Measurements from ENCODE around the gene OSMR.

DNA sequence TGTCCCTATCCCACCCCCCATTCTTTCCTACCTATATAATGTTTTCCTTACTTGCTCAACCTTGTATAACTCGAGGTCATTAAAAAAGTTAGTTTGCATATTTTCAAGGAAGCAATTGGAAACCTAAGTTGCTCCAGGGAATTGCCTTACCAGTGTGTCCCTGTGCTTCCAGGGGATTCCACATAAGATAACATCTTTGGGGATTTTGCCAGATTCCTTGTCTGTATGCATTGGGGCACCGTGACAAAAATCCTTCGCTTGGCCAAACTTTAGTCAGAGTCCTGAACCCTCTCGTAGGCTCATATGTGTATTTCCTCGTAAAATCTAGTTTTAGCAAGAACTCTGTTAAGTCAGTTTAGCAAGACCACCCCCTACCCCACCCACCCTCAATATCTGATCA lies 14.7 kb upstream of the OSMR start:
- TF ChIP-seq, protein P1, sequence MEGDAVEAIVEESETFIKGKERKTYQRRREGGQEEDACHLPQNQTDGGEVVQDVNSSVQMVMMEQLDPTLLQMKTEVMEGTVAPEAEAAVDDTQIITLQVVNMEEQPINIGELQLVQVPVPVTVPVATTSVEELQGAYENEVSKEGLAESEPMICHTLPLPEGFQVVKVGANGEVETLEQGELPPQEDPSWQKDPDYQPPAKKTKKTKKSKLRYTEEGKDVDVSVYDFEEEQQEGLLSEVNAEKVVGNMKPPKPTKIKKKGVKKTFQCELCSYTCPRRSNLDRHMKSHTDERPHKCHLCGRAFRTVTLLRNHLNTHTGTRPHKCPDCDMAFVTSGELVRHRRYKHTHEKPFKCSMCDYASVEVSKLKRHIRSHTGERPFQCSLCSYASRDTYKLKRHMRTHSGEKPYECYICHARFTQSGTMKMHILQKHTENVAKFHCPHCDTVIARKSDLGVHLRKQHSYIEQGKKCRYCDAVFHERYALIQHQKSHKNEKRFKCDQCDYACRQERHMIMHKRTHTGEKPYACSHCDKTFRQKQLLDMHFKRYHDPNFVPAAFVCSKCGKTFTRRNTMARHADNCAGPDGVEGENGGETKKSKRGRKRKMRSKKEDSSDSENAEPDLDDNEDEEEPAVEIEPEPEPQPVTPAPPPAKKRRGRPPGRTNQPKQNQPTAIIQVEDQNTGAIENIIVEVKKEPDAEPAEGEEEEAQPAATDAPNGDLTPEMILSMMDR (IDR thresholded peaks at IDR 0.05; ENCODE audit: poor library complexity, severe bottlenecking): no peak
- TF ChIP-seq TAF1 (IDR thresholded peaks at IDR 0.05; ENCODE audit: low read depth): no peak
- no peak for TF ChIP-seq EZH2 (IDR thresholded peaks at IDR 0.05; ENCODE audit: borderline replicate concordance, insufficient read depth, low read length, poor library complexity, severe bottlenecking)
- TF ChIP-seq EP300 (conservative IDR thresholded peaks at IDR 0.05; ENCODE audit: poor library complexity, severe bottlenecking): no peak
- TF ChIP-seq POLR2AphosphoS5 (IDR thresholded peaks at IDR 0.05): no peak
- no peak for TF ChIP-seq SMC3 (conservative IDR thresholded peaks at IDR 0.05; ENCODE audit: poor library complexity)
- no peak for TF ChIP-seq MXI1 (conservative IDR thresholded peaks at IDR 0.05; ENCODE audit: poor library complexity, severe bottlenecking)
- no peak for TF ChIP-seq RAD21 (conservative IDR thresholded peaks at IDR 0.05)
- TF ChIP-seq, protein P2, sequence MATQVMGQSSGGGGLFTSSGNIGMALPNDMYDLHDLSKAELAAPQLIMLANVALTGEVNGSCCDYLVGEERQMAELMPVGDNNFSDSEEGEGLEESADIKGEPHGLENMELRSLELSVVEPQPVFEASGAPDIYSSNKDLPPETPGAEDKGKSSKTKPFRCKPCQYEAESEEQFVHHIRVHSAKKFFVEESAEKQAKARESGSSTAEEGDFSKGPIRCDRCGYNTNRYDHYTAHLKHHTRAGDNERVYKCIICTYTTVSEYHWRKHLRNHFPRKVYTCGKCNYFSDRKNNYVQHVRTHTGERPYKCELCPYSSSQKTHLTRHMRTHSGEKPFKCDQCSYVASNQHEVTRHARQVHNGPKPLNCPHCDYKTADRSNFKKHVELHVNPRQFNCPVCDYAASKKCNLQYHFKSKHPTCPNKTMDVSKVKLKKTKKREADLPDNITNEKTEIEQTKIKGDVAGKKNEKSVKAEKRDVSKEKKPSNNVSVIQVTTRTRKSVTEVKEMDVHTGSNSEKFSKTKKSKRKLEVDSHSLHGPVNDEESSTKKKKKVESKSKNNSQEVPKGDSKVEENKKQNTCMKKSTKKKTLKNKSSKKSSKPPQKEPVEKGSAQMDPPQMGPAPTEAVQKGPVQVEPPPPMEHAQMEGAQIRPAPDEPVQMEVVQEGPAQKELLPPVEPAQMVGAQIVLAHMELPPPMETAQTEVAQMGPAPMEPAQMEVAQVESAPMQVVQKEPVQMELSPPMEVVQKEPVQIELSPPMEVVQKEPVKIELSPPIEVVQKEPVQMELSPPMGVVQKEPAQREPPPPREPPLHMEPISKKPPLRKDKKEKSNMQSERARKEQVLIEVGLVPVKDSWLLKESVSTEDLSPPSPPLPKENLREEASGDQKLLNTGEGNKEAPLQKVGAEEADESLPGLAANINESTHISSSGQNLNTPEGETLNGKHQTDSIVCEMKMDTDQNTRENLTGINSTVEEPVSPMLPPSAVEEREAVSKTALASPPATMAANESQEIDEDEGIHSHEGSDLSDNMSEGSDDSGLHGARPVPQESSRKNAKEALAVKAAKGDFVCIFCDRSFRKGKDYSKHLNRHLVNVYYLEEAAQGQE (IDR thresholded peaks at IDR 0.05; ENCODE audit: borderline replicate concordance): no peak
